SJSA1 (cell line): Measurements from ENCODE around the gene PPARD. TPM values are rescaled to one million over a fixed set of nuclear protein-coding genes. Genes with fewer than 3 reads are reported as not detected.
A peak's percentile ranks its signal among the peaks of the same experiment; 100 is the strongest.

ENCODE experiments used
- DNase-seq, 2 experiments: peaks; one replicate each; pipeline ENCODE4 v3.0.0-alpha.2; 2015 to 2020; ENCODE audit warnings: low spot score in 2 of 2, low read depth in 1 of 2
- H3K27ac ChIP-seq: fragments of 250-450 bp; sonication (Bioruptor Pico); 2 replicates; pipeline ENCODE4 v1.5.1; 2020; ENCODE audit warnings: mild to moderate bottlenecking, moderate library complexity
- H3K27me3 ChIP-seq: fragments of 250-450 bp; sonication (Bioruptor Pico); replicated peaks from 2 replicates; pipeline ENCODE4 v1.5.1; 2020; ENCODE audit warnings: mild to moderate bottlenecking, moderate library complexity
- H3K36me3 ChIP-seq: fragments of 250-450 bp; sonication (Bioruptor Pico); 2 replicates; pipeline ENCODE4 v1.5.1; 2020; ENCODE audit warnings: mild to moderate bottlenecking
- H3K4me1 ChIP-seq: fragments of 250-450 bp; sonication (Bioruptor Pico); replicated peaks from 2 replicates; pipeline ENCODE4 v1.6.1; 2021; ENCODE audit warnings: mild to moderate bottlenecking
- H3K4me3 ChIP-seq: fragments of 250-450 bp; sonication (Bioruptor Pico); 2 replicates; pipeline ENCODE4 v1.5.1; 2020; ENCODE audit warnings: mild to moderate bottlenecking
- H3K9me3 ChIP-seq: fragments of 250-450 bp; sonication (Bioruptor Pico); replicated peaks from 2 replicates; pipeline ENCODE4 v1.5.1; 2020; ENCODE audit warnings: mild to moderate bottlenecking
- total RNA-seq: library from RNA; depleted of rRNA; stranded (reverse); fragments of >200 nt; shearing (Covaris generic); gene quantifications from 2 replicates; pipeline ENCODE4 v1.2.3, GENCODE V29; 2014

PPARD gene
- total RNA-seq, 1 experiment from 2014 or later: 10.3 TPM

DNA sequence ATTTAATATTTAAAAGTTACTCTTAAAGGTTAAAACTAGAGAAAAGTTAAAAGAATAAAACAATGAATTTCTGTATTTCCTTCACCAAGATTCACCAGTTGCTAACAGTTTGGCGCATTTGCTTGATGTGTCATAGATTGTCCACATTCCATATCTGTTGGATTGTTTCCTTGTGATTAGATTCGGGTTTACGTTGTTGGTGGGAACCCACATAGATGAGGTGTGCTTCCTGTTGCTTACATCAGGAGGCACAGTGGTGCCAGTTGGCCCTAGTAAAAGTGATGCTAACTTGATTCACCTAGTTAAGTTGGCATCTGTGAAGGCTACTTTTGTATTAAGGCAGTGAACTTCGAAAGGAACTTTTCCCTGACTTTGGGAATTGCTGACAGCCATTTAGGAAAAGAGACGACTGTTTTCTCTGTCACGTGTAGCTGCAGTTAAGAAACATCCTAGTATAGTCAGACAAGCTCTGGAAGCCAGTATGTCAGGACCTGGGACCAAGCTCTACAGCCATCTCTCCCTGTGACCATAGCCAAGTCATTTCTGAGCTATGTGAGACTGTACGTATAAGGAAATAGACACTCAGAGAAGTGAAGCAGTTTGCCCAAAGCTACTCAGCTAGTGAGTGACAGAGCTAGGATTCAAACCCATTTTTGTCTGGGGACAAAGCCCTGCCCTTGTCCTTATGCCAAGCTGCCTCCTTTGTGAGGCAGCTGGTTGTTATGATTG, 49.0 kb downstream of the PPARD start:
- no peak overlapping the region for H3K4me3 ChIP-seq
- H3K9me3 ChIP-seq: no peaks in the 10 kb centered on the region
- no peaks in the 10 kb centered on the region for H3K27me3 ChIP-seq
- H3K4me1 ChIP-seq: peaks cover 67% of the 10 kb centered on the region
- peak; percentile 84 to 87 for DNase-seq
- H3K36me3 ChIP-seq: peaks cover 23% of the 10 kb centered on the region
- peak overlapping the region; percentile 89 for H3K27ac ChIP-seq

- Histone ChIP-seq H3K9me3 (no peaks in the 10 kb centered on the region), H3K27ac (peak overlapping the region; percentile 89), H3K36me3 (peaks cover 24% of the 10 kb centered on the region), H3K27me3 (no peaks in the 10 kb centered on the region), H3K4me3 (no peak overlapping the region), H3K4me1 (peaks cover 68% of the 10 kb centered on the region)
- DNase-seq: no peak
Measured at GRCh38 chr6:35392111-35392702, 49.8 kb downstream of the PPARD start.

GRCh38 chr6:35392773-35393672, 50.7 kb downstream of the PPARD start:
- Histone ChIP-seq H3K4me3 (no peak overlapping the region), H3K36me3 (peaks cover 30% of the 10 kb centered on the region), H3K4me1 (peaks cover 73% of the 10 kb centered on the region), H3K9me3 (no peaks in the 10 kb centered on the region), H3K27ac (peak overlapping the region; percentile 89), H3K27me3 (no peaks in the 10 kb centered on the region)
- DNase-seq: no peak

- H3K4me1 ChIP-seq: peaks cover 39% of the 10 kb centered on the region
- peak in 1 of 2 experiments; percentile 20 for DNase-seq
- no peaks in the 10 kb centered on the region for H3K27me3 ChIP-seq
- peaks cover 27% of the 10 kb centered on the region for H3K36me3 ChIP-seq
- H3K4me3 ChIP-seq: no peak overlapping the region
- no peaks in the 10 kb centered on the region for H3K9me3 ChIP-seq
- H3K27ac ChIP-seq: no peak overlapping the region
Measured at GRCh38 chr6:35396991-35397390, 54.6 kb downstream of the PPARD start.

DNA sequence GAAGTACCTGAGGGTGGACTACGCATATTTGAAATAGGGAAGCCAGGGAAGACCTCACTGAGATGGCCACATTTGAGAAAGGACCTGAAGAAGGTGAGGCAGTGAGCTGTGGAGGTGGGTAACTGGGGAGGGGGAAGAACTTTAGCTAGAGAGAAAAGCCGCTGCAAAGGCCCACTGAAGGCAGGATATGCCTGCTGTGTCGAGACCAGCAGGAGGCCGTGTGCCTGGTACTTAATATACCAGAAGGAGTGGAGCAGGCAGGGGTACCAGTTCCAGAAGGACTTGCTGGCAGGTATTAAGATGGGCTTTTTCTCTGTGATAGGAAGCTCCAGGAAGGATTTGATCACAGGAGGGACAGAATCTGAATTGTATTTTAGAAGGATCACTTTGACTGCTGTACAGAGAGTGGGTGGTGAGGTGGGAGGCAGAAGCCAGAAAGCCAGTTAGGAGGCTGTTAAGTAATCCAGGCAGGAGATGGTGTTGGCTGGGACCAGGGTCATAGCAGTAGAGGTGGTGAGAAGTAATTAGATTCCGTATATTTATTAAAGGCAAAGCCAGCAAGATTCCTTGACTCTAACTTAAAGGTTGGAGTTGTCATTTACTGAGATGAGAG, 55.6 kb downstream of the PPARD start:
- Histone ChIP-seq H3K36me3 (peaks cover 19% of the 10 kb centered on the region), H3K9me3 (no peaks in the 10 kb centered on the region), H3K27ac (no peak overlapping the region), H3K27me3 (no peaks in the 10 kb centered on the region), H3K4me3 (no peak overlapping the region), H3K4me1 (peaks cover 30% of the 10 kb centered on the region)
- no peak for DNase-seq

- Histone ChIP-seq H3K9me3 (no peaks in the 10 kb centered on the region), H3K27ac (no peak overlapping the region), H3K36me3 (peaks cover 19% of the 10 kb centered on the region)
Measured at GRCh38 chr6:35398526-35398925, 56.2 kb downstream of the PPARD start.

DNA sequence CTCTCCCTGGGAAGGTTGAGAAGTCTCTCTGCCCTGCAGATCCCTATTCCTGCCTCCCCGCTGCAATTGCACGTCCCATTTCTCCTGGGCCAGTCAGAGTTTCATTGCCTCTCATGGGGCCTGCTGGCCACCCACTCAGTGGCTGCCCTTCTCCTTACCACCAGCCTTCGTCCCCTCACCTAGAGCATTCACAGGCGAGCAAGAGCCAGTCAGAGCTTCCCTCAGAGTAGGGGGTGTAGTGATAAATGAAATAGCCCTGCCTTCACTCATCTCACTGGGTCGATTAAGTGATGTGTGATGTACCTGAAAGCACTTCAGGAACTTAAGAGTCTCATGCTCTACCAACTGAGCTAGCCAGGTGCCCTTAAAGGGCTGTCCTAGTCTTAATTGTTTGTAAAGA, 57.8 kb downstream of the PPARD start:
- H3K36me3 ChIP-seq: peaks cover 18% of the 10 kb centered on the region
- H3K4me3 ChIP-seq: no peak overlapping the region
- no peak overlapping the region for H3K27ac ChIP-seq
- H3K27me3 ChIP-seq: no peaks in the 10 kb centered on the region
- no peak for DNase-seq
- H3K9me3 ChIP-seq: no peaks in the 10 kb centered on the region
- H3K4me1 ChIP-seq: peaks cover 13% of the 10 kb centered on the region

More at GRCh38 chr6:35398526-35398925, 56.2 kb downstream of the PPARD start:
- H3K4me1 ChIP-seq: peaks cover 24% of the 10 kb centered on the region
- no peak for DNase-seq
- no peaks in the 10 kb centered on the region for H3K27me3 ChIP-seq
- no peak overlapping the region for H3K4me3 ChIP-seq

DNA sequence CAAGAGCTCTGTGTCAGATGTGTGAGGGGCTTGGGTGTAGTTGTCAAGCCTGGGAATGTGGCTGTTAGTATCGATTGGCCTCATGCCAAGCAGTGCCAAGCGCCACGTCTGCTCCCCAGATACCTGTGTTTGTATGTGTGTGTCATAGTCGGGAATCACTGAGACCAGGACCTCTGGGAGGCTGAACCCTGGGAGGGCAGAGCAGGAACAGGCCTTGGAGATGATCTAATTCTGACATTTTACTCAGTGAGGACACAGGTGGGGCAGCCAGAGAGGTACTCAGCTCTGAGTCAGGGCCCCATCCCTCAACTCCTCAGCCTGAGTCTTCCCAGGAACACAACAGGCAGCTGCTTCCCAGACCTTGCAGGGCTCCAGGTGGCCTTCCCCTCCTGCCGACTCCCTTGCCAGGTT, 58.5 kb downstream of the PPARD start:
- no peak for DNase-seq
- Histone ChIP-seq H3K27ac (no peak overlapping the region), H3K4me3 (no peak overlapping the region), H3K9me3 (no peaks in the 10 kb centered on the region), H3K36me3 (peaks cover 18% of the 10 kb centered on the region), H3K27me3 (no peaks in the 10 kb centered on the region), H3K4me1 (peaks cover 13% of the 10 kb centered on the region)

DNA sequence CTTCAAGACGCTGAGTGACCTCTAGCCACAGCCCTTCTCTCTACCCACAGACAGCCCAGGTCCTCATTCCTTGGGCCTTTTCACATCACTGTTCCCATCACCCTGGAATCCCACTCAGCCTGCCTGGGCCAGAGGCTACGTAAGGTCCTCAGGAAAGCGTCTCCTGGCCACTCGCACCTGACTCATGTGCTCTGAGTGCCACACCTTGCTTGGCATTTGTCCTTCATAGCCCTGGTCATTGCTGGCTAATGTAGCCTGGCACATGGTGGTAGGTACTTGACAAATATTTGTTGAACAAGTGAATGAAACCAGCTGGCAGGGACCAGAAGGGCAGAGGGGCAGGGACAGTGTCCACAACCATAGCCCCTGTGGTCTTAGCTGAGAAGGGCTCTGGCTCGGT, 59.2 kb downstream of the PPARD start:
- H3K4me3 ChIP-seq: no peak overlapping the region
- peaks cover 18% of the 10 kb centered on the region for H3K36me3 ChIP-seq
- H3K4me1 ChIP-seq: peaks cover 13% of the 10 kb centered on the region
- H3K9me3 ChIP-seq: no peaks in the 10 kb centered on the region
- H3K27me3 ChIP-seq: no peaks in the 10 kb centered on the region
- no peak for DNase-seq
- no peak overlapping the region for H3K27ac ChIP-seq

GRCh38 chr6:35402136-35402855, 59.9 kb downstream of the PPARD start:
- Histone ChIP-seq H3K27me3 (no peaks in the 10 kb centered on the region), H3K36me3 (peaks cover 16% of the 10 kb centered on the region), H3K4me1 (peaks cover 6% of the 10 kb centered on the region), H3K27ac (no peak overlapping the region), H3K4me3 (no peak overlapping the region), H3K9me3 (no peaks in the 10 kb centered on the region)
- DNase-seq: no peak

DNA sequence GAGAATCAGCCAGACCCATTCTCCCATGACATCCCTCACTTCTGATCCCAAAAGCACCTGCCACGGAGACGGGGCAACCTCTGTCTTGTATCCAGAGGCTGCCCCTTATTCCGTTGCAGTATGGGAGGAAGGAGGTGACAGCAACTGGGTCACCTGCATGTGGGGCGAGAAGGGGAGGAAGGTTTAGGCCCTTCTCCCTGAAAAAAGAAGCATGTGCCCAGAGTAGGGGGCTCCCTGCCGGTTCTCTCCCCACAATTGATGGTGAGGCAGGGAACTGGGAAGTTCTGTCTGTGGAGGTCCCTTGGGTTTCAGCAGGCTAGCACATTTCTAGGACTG, 60.5 kb downstream of the PPARD start:
- H3K9me3 ChIP-seq: no peaks in the 10 kb centered on the region
- no peak overlapping the region for H3K4me3 ChIP-seq
- H3K27me3 ChIP-seq: no peaks in the 10 kb centered on the region
- H3K27ac ChIP-seq: no peak overlapping the region
- no peak for DNase-seq
- H3K36me3 ChIP-seq: peaks cover 11% of the 10 kb centered on the region
- H3K4me1 ChIP-seq: peaks cover under 1% of the 10 kb centered on the region; the same call in 1 of the 2 replicates

DNA sequence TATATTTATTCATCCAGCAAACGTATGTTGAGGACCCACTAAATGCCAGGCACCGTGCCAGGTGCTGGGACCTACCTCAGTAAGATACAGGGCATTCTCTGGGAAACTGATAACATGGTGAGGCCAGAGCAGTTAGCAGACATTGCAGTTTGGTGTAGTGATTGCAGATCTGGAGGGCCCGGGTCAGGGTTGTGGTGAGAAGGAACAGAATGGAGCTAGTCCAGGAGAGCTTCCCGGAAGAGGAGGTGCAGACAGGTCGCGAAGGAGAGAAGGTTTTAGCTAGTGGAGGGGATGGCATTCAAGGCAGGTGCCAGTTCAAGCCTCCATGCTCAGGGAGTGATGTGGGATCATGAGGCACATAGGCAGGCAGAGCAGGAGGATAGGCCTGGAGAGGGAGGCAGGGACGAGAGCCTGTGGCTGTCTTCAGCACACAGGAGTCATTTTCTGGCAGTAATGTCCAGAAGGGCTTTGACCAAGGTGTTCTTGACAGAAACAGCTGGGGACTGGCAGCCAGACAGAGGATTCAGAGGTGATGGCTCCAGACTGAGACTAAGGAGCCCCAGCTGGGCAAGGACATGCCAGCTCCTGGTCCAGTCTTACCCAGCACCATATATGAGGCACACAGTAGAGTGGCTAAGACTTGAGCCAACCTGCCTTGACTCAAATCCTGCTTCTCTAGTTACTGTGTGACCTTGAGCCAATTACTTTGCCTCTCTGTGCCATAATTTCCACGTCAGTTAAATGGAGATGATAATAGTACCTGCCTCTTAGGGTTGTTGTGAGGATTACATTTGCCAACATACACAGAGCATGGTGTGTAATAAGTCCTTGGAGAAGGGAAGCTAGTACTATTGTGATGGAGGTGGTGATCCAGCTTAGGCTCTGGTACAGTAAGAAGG, 61.4 kb downstream of the PPARD start:
- Histone ChIP-seq H3K27ac (no peak overlapping the region), H3K4me3 (no peak overlapping the region), H3K9me3 (no peaks in the 10 kb centered on the region), H3K4me1 (no peaks in the 10 kb centered on the region), H3K27me3 (no peaks in the 10 kb centered on the region), H3K36me3 (peaks cover 4% of the 10 kb centered on the region)
- no peak for DNase-seq
